ENCODE data around the gene ZNRF3.

DNA sequence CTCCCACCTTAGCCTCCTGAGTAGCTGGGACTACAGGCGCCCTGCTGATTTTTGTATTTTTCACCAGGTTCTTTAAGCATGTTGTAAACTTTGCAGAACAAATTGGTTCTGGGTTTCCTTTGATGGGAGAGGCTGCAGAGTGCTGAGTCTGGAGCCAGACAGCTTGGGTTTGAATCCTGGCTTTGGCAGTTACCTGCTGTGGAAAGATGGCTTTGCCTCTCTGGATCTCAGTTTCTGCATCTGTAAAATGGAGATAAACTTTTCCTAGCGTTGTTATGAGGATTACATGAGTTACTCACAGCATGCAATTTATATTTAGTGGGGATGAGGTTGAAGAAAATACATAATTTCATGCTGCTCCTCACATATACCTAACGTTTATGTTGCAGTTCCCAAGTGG, 19.1 kb downstream of the ZNRF3 start:
- TF ChIP-seq ZNF791 (tag by site-specific recombination; IDR thresholded peaks at IDR 0.05) (no peak), MYNN (tag by site-specific recombination; IDR thresholded peaks at IDR 0.05; ENCODE audit: borderline replicate concordance) (no peak)
